OCI-LY1 (cell line): ENCODE results near the gene KLHL5.

Source experiments
- H2AFZ ChIP-seq: fragments of 200-600 bp; sonication (generic), shearing (Covaris generic); 2 replicates; pipeline ENCODE4 v1.6.0; 2014; ENCODE audit warnings: antibody characterized with exemption, mild to moderate bottlenecking, low read length
- H3F3A ChIP-seq: fragments of 200-600 bp; sonication (generic), shearing (Covaris generic); 2 replicates; pipeline ENCODE4 v1.6.0; 2014; ENCODE audit warnings: mild to moderate bottlenecking, antibody characterized with exemption, low read length, moderate library complexity; ENCODE audit not compliant: insufficient read depth
- H3K27ac ChIP-seq: fragments of 200-600 bp; sonication (generic); 2 replicates; pipeline ENCODE4 v1.5.1; 2014; ENCODE audit warnings: low read length, mixed run types, mild to moderate bottlenecking, low read depth; ENCODE audit not compliant: poor library complexity, severe bottlenecking
- H3K27me3 ChIP-seq: fragments of 200-600 bp; sonication (generic); 2 replicates; pipeline ENCODE4 v1.6.0; 2014; ENCODE audit warnings: antibody characterized with exemption, mild to moderate bottlenecking, low read length, moderate library complexity; ENCODE audit not compliant: insufficient read depth
- H3K36me3 ChIP-seq: fragments of 200-600 bp; sonication (generic); 2 replicates; pipeline ENCODE4 v1.6.1; 2014; ENCODE audit warnings: mild to moderate bottlenecking, antibody characterized with exemption, low read length, moderate library complexity, mixed read lengths; ENCODE audit not compliant: insufficient read depth
- H3K4me1 ChIP-seq: fragments of 200-600 bp; sonication (generic); 2 replicates; pipeline ENCODE4 v1.5.1; 2014; ENCODE audit warnings: mild to moderate bottlenecking, low read length, moderate library complexity; ENCODE audit not compliant: insufficient read depth, severe bottlenecking
- H3K4me2 ChIP-seq: fragments of 200-600 bp; sonication (generic), shearing (Covaris generic); 2 replicates; pipeline ENCODE4 v1.6.1; 2014; ENCODE audit warnings: low read length
- H3K4me3 ChIP-seq: fragments of 200-600 bp; sonication (generic); 2 replicates; pipeline ENCODE4 v1.5.1; 2014; ENCODE audit warnings: low read length, low read depth, mild to moderate bottlenecking, mixed read lengths; ENCODE audit not compliant: poor library complexity, severe bottlenecking
- H3K79me2 ChIP-seq: fragments of 200-600 bp; shearing (Covaris generic); 2 replicates; pipeline ENCODE4 v1.6.1; 2016; ENCODE audit warnings: mixed run types, low read length, mixed read lengths; ENCODE audit not compliant: insufficient read depth
- H3K9ac ChIP-seq: fragments of 200-600 bp; sonication (generic), shearing (Covaris generic); 2 replicates; pipeline ENCODE4 v1.6.1; 2014; ENCODE audit warnings: mild to moderate bottlenecking, low read length, mixed read lengths
- H3K9me2 ChIP-seq: fragments of 200-600 bp; sonication (generic), shearing (Covaris generic); 2 replicates; pipeline ENCODE4 v1.6.1; 2014; ENCODE audit warnings: low read depth, mild to moderate bottlenecking, low read length, mixed read lengths
- H3K9me3 ChIP-seq: fragments of 200-600 bp; shearing (Covaris generic); 2 replicates; pipeline ENCODE4 v1.6.1; 2014; ENCODE audit warnings: low read length, mixed read lengths
- H4K20me1 ChIP-seq: fragments of 200-600 bp; sonication (generic), shearing (Covaris generic); 2 replicates; pipeline ENCODE4 v1.6.0; 2016; ENCODE audit warnings: mild to moderate bottlenecking, low read length; ENCODE audit not compliant: insufficient read depth
- EZH2 ChIP-seq: fragments of 200-600 bp; sonication (generic), shearing (Covaris generic); IDR thresholded peaks from 2 replicates; pipeline ENCODE4 v1.8.0; 2017; ENCODE audit warnings: borderline replicate concordance, mixed run types, mild to moderate bottlenecking, antibody characterized with exemption, low read length, moderate library complexity, mixed read lengths
- TF ChIP-seq, protein P1 (sequence below): fragments of 200-600 bp; sonication (generic), shearing (Covaris generic); IDR thresholded peaks from 2 replicates; pipeline ENCODE4 v1.5.1; 2017; ENCODE audit warnings: mild to moderate bottlenecking, antibody characterized with exemption, low read length, moderate library complexity, mixed read lengths

The KLHL5 gene

DNA sequence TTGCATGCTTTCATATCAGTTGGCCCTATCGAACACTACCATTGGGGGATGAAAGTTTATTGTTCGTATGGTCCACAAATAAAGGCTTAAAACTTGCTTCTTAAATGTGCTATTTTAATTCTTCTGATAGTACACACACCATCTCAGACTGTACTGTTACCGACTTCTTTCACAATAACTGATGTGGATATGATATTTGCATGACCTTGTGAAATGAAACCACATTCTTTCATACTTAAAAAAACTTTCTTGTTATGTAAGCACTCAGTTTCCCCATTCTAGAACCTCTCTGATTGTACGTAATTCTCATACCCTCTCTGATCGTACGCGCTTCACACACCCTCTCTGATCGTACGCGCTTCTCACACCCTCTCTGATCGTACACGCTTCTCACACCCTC lies 108.3 kb downstream of the KLHL5 start:
- Histone ChIP-seq H3K4me1 (peaks cover 29% of the 10 kb centered on the region), H3K36me3 (no peaks in the 10 kb centered on the region), H3K27me3 (no peaks in the 10 kb centered on the region), H4K20me1 (no peaks in the 10 kb centered on the region), H2AFZ (no peak overlapping the region), H3F3A (no peaks in the 10 kb centered on the region), H3K4me3 (no peak overlapping the region), H3K27ac (no peak overlapping the region), H3K79me2 (no peaks in the 10 kb centered on the region), H3K9me2 (no peaks in the 10 kb centered on the region), H3K4me2 (no peak overlapping the region), H3K9me3 (no peaks in the 10 kb centered on the region; the same call in 1 of the 2 replicates), H3K9ac (no peak overlapping the region)
- no peak for TF ChIP-seq EZH2
- TF ChIP-seq, protein P1, sequence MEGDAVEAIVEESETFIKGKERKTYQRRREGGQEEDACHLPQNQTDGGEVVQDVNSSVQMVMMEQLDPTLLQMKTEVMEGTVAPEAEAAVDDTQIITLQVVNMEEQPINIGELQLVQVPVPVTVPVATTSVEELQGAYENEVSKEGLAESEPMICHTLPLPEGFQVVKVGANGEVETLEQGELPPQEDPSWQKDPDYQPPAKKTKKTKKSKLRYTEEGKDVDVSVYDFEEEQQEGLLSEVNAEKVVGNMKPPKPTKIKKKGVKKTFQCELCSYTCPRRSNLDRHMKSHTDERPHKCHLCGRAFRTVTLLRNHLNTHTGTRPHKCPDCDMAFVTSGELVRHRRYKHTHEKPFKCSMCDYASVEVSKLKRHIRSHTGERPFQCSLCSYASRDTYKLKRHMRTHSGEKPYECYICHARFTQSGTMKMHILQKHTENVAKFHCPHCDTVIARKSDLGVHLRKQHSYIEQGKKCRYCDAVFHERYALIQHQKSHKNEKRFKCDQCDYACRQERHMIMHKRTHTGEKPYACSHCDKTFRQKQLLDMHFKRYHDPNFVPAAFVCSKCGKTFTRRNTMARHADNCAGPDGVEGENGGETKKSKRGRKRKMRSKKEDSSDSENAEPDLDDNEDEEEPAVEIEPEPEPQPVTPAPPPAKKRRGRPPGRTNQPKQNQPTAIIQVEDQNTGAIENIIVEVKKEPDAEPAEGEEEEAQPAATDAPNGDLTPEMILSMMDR, result no peak
